Endothelial cell of umbilical vein (primary cell): ENCODE results near the gene CCDC12. TPM values are rescaled to one million over a fixed set of nuclear protein-coding genes. Genes with fewer than 3 reads are reported as not detected.

ENCODE experiments used
- BruUV-seq: library from RNA; stranded (reverse); fragments of 400-500 nt; replicated peaks from 2 replicates; lab custom pipeline; 2021; lab: Mats Ljungman, UMichigan
- CTCF ChIA-PET: fragments of 300-600, 350-600 bp; sonication (Branson Sonifier 250); formaldehyde crosslinking; loops from one replicate; lab custom pipeline; 2021; ENCODE audit warnings: antibody characterized with exemption, inconsistent platforms; lab: Charles Lee
- POLR2A ChIA-PET: fragments of 300-600, 350-600 bp; sonication (Branson Sonifier 250); formaldehyde crosslinking; loops from one replicate; lab custom pipeline; 2021; ENCODE audit warnings: antibody characterized with exemption, inconsistent platforms; lab: Charles Lee
- DNase-seq: peaks from one replicate; pipeline ENCODE4 v3.0.0-alpha.2; 2011; ENCODE audit warnings: low read depth, low spot score
- FAIRE-seq: peaks from 2 replicates; lab custom pipeline; 2011; peaks lifted over from hg19 to GRCh38; lab: Jason Lieb, UNC
- H2AFZ ChIP-seq: 2 replicates; pipeline ENCODE4 v1.6.0; 2012; ENCODE audit warnings: low read depth, low read length, control low read depth, inconsistent platforms
- H3K27ac ChIP-seq: 2 replicates; pipeline ENCODE4 v1.5.1; 2011; ENCODE audit warnings: low read depth, mild to moderate bottlenecking, control low read depth, low read length, moderate library complexity; ENCODE audit not compliant: insufficient read depth
- H3K27me3 ChIP-seq, 2 experiments: 2 replicates each; pipeline versions ENCODE4 v1.6.0 to v1.6.1; 2011; ENCODE audit warnings: low read length in 2 of 2, mixed read lengths in 1 of 2; ENCODE audit not compliant: control insufficient read depth in 2 of 2, insufficient read depth in 2 of 2
- H3K36me3 ChIP-seq, 2 experiments: 2 replicates in 1 of 2; 3 replicates in 1 of 2; pipeline ENCODE4 v1.5.1; 2011; ENCODE audit warnings: low read length in 2 of 2, mild to moderate bottlenecking in 1 of 2, moderate library complexity in 1 of 2; ENCODE audit not compliant: control insufficient read depth in 2 of 2, insufficient read depth in 2 of 2; ENCODE audit errors: extremely low read depth in 1 of 2
- H3K4me1 ChIP-seq: 3 replicates; pipeline ENCODE4 v1.5.1; 2011; ENCODE audit warnings: mild to moderate bottlenecking, low read length; ENCODE audit not compliant: control insufficient read depth, insufficient read depth; ENCODE audit errors: extremely low read depth
- H3K4me2 ChIP-seq: 2 replicates; pipeline ENCODE4 v1.6.1; 2011; ENCODE audit warnings: low read length, control low read depth, mixed read lengths; ENCODE audit not compliant: insufficient read depth
- H3K4me3 ChIP-seq, 3 experiments: fragments of 200-600 bp in 1 of 3; sonication (generic), shearing (Covaris generic) in 1 of 3; replicated peaks in 1 of 3; 2 replicates each; pipeline ENCODE4 v1.5.1; 2011 to 2016; ENCODE audit warnings: control low read depth in 3 of 3, low read length in 3 of 3, mild to moderate bottlenecking in 2 of 3, inconsistent platforms in 1 of 3, low read depth in 1 of 3, moderate library complexity in 1 of 3; ENCODE audit not compliant: insufficient read depth in 1 of 3
- H3K79me2 ChIP-seq: 2 replicates; pipeline ENCODE4 v1.6.0; 2012; ENCODE audit warnings: low read length, inconsistent platforms; ENCODE audit not compliant: control insufficient read depth, insufficient read depth
- H3K9ac ChIP-seq: replicated peaks from 2 replicates; pipeline ENCODE3; 2011; ENCODE audit warnings: low read length, control low read depth; ENCODE audit not compliant: insufficient read depth; ENCODE audit errors: extremely low read depth
- H3K9me1 ChIP-seq: replicated peaks from 3 replicates; pipeline ENCODE4 v1.6.0; 2011; ENCODE audit warnings: mild to moderate bottlenecking, low read length; ENCODE audit not compliant: control insufficient read depth, insufficient read depth; ENCODE audit errors: extremely low read depth
- H3K9me3 ChIP-seq: replicated peaks from 2 replicates; pipeline ENCODE4 v1.5.1; 2012; ENCODE audit warnings: low read length, inconsistent platforms; ENCODE audit not compliant: control insufficient read depth, insufficient read depth
- H4K20me1 ChIP-seq: replicated peaks from 2 replicates; pipeline ENCODE3; 2011; ENCODE audit warnings: mild to moderate bottlenecking, low read length; ENCODE audit not compliant: control insufficient read depth, insufficient read depth; ENCODE audit errors: extremely low read depth
- CTCF ChIP-seq, 2 donors: IDR thresholded peaks; 1 replicate in 1 of 2; 2 replicates in 1 of 2; pipeline ENCODE4 v1.5.1; 2011; ENCODE audit warnings: low read length in 2 of 2, mild to moderate bottlenecking in 2 of 2, moderate library complexity in 2 of 2, control low read depth in 1 of 2, inconsistent platforms in 1 of 2, low read depth in 1 of 2; ENCODE audit not compliant: insufficient read depth in 1 of 2; ENCODE audit errors: extremely low read depth in 1 of 2
- EZH2 ChIP-seq: IDR thresholded peaks from 2 replicates; pipeline ENCODE4 v1.6.1; 2012; ENCODE audit warnings: borderline replicate concordance, low read depth, mild to moderate bottlenecking, moderate library complexity, low read length, inconsistent platforms; ENCODE audit not compliant: severe bottlenecking
- FOS ChIP-seq: IDR thresholded peaks from 2 replicates; pipeline ENCODE4 v1.6.1; 2011; ENCODE audit warnings: mild to moderate bottlenecking, low read length, moderate library complexity, borderline replicate concordance; ENCODE audit not compliant: insufficient read depth
- GATA2 ChIP-seq: IDR thresholded peaks from 2 replicates; pipeline ENCODE4 v1.7.0; 2011; ENCODE audit warnings: low read depth, mild to moderate bottlenecking, moderate library complexity, mixed read lengths, low read length; ENCODE audit not compliant: insufficient read length, insufficient read depth
- JUN ChIP-seq: IDR thresholded peaks from 2 replicates; pipeline ENCODE4 v1.6.1; 2011; ENCODE audit warnings: borderline replicate concordance, low read depth; ENCODE audit not compliant: insufficient read length, insufficient read depth
- MAX ChIP-seq: IDR thresholded peaks from 2 replicates; pipeline ENCODE4 v1.6.1; 2011; ENCODE audit not compliant: insufficient read depth, insufficient read length
- MYC ChIP-seq: IDR thresholded peaks from one replicate; pipeline ENCODE4 v1.6.1; 2011; ENCODE audit warnings: mild to moderate bottlenecking, low read depth, low read length
- POLR2A ChIP-seq: IDR thresholded peaks from 2 replicates; pipeline ENCODE4 v1.6.1; 2012; ENCODE audit warnings: low read depth, mild to moderate bottlenecking, control low read depth, low read length
- POLR2AphosphoS5 ChIP-seq: IDR thresholded peaks from 2 replicates; pipeline ENCODE4 v1.6.1; 2012; ENCODE audit warnings: low read depth, mild to moderate bottlenecking, control low read depth, low read length, moderate library complexity; ENCODE audit not compliant: insufficient read depth
- dilution Hi-C: fragments of 300-500 bp; cut with MboI; formaldehyde crosslinking; loops from one replicate; pipeline ENCODE4 v1.15.0; 2019; ENCODE audit warnings: low sequenced_read_pairs; ENCODE audit not compliant: extremely low pct_ligation_motif_present
- intact Hi-C: fragments of 100-400 bp; cut with micrococcal nuclease; formaldehyde crosslinking; loops from one replicate; pipeline ENCODE4 v1.10.0; 2022
- polyA plus RNA-seq, 4 experiments: library from polyadenylated mRNA; depleted of rRNA in 3 of 4; stranded (reverse) in 3 of 4; unstranded in 1 of 4; fragments of >200 nt; gene quantifications; 2 replicates each; pipeline versions ENCODE4 v1.2.1 to v1.2.3, GENCODE V29; 2011 to 2012; ENCODE audit warnings: missing spikeins in 1 of 4
- total RNA-seq: library from RNA; stranded (reverse); gene quantifications from 2 replicates; pipeline ENCODE4 v1.2.3, GENCODE V29; 2021

Gene CCDC12
- total and polyA plus RNA-seq, 2 donors (not counting 3 experiments of a cell fraction or from before 2014, with no cell fraction given): 35.1 to 50.5 TPM

GRCh38 chr3:46999516-47000197 lies 23.1 kb upstream of the CCDC12 start:
- no peak for FAIRE-seq
- Histone ChIP-seq H3K9me3 (no peaks in the 10 kb centered on the region), H3K79me2 (no peaks in the 10 kb centered on the region), H2AFZ (no peak overlapping the region), H3K9ac (no peak overlapping the region), H3K27ac (no peak overlapping the region), H4K20me1 (no peaks in the 10 kb centered on the region), H3K9me1 (no peaks in the 10 kb centered on the region), H3K36me3 (peaks cover 2 to 42% of the 10 kb centered on the region in 2 experiments), H3K27me3 (no peaks in the 10 kb centered on the region), H3K4me1 (no peaks in the 10 kb centered on the region), H3K4me3 (no peak overlapping the region), H3K4me2 (no peak overlapping the region)
- intact Hi-C loops (loop anchor here (10.0 kb wide), 1 partner anchor 295 kb away; the partner anchor contains the start of gene TMIE), dilution Hi-C loops (no loop called here)
- ChIA-PET CTCF (interaction anchor here (1.0 to 4.8 kb wide), 4 partner anchors 18 to 76 kb away, joined by 3 to 50 read pairs (median 4); partner anchors contain the start of gene CCDC12), POLR2A (no interaction called here)
- TF ChIP-seq POLR2AphosphoS5: no peak
- no peak for TF ChIP-seq GATA2
- no peak for TF ChIP-seq CTCF (IDR thresholded peaks at IDR 0.05; ENCODE audit: extremely low read depth in 1 of 2, insufficient read depth in 1 of 2, low read depth in 1 of 2, low read length in 2 of 2)
- no peak for TF ChIP-seq POLR2A
- TF ChIP-seq JUN: no peak
- TF ChIP-seq EZH2: no peak
- TF ChIP-seq FOS: no peak
- TF ChIP-seq MYC: no peak
- no peak for TF ChIP-seq MAX
- DNase-seq: no peak
- no TSS peak for BruUV-seq
